H9 (cell line): Measurements from ENCODE around the gene KLHL33. TPM values are rescaled to one million over a fixed set of nuclear protein-coding genes. Genes with fewer than 3 reads are reported as not detected.

ENCODE experiments used
- DNase-seq: peaks from one replicate; pipeline ENCODE4 v3.0.0-alpha.2; 2017
- H2AFZ ChIP-seq: one replicate; pipeline ENCODE4 v1.6.1; 2013; ENCODE audit warnings: mild to moderate bottlenecking, low read length, control low read depth, moderate library complexity
- H2AK5ac ChIP-seq: 2 replicates; pipeline ENCODE4 v1.6.1; 2013; ENCODE audit warnings: low read length, control low read depth, mixed read lengths; ENCODE audit not compliant: insufficient read length
- H2BK120ac ChIP-seq: one replicate; pipeline ENCODE4 v1.6.1; 2013; ENCODE audit warnings: low read depth, mild to moderate bottlenecking, low read length, control low read depth, inconsistent platforms; ENCODE audit not compliant: poor library complexity, severe bottlenecking
- H2BK12ac ChIP-seq: 2 replicates; pipeline ENCODE4 v1.6.1; 2013; ENCODE audit warnings: low read length, control low read depth, mixed read lengths, low read depth; ENCODE audit not compliant: insufficient read length
- H2BK15ac ChIP-seq: 2 replicates; pipeline ENCODE4 v1.6.1; 2013; ENCODE audit warnings: low read depth, low read length, control low read depth
- H2BK20ac ChIP-seq: one replicate; pipeline ENCODE4 v1.6.1; 2013; ENCODE audit warnings: low read depth, mild to moderate bottlenecking, low read length, control low read depth, inconsistent platforms; ENCODE audit not compliant: poor library complexity, severe bottlenecking
- H2BK5ac ChIP-seq: 2 replicates; pipeline ENCODE4 v1.6.1; 2013; ENCODE audit warnings: low read length, control low read depth, mixed read lengths; ENCODE audit not compliant: insufficient read length
- H3K14ac ChIP-seq: 2 replicates; pipeline ENCODE4 v1.6.1; 2013; ENCODE audit warnings: low read length, control low read depth; ENCODE audit not compliant: insufficient read depth
- H3K18ac ChIP-seq: 2 replicates; pipeline ENCODE4 v1.6.1; 2013; ENCODE audit warnings: low read depth, mild to moderate bottlenecking, mixed read lengths, low read length, control low read depth; ENCODE audit not compliant: insufficient read length
- H3K23ac ChIP-seq: 2 replicates; pipeline ENCODE4 v1.6.1; 2013; ENCODE audit warnings: low read length, control low read depth, mixed read lengths, low read depth; ENCODE audit not compliant: insufficient read length
- H3K23me2 ChIP-seq: 2 replicates; pipeline ENCODE4 v1.6.1; 2013; ENCODE audit warnings: low read depth, mild to moderate bottlenecking, mixed read lengths, low read length, control low read depth; ENCODE audit not compliant: insufficient read length, poor library complexity, severe bottlenecking
- H3K27ac ChIP-seq: 2 replicates; pipeline ENCODE4 v1.5.1; 2013; ENCODE audit warnings: low read length, control low read depth, mixed read lengths, low read depth; ENCODE audit not compliant: insufficient read length
- H3K27me3 ChIP-seq: 2 replicates; pipeline ENCODE4 v1.6.1; 2013; ENCODE audit warnings: low read length, control low read depth, inconsistent platforms; ENCODE audit not compliant: insufficient read depth
- H3K4ac ChIP-seq: 2 replicates; pipeline ENCODE4 v1.6.1; 2013; ENCODE audit warnings: low read depth, mild to moderate bottlenecking, control low read depth, inconsistent platforms, low read length, moderate library complexity
- H3K4me1 ChIP-seq: 2 replicates; pipeline ENCODE4 v1.6.1; 2013; ENCODE audit warnings: low read length, control low read depth, inconsistent platforms; ENCODE audit not compliant: insufficient read depth
- H3K4me2 ChIP-seq: 2 replicates; pipeline ENCODE4 v1.6.1; 2013; ENCODE audit warnings: low read length, control low read depth, mixed read lengths; ENCODE audit not compliant: insufficient read length, insufficient read depth
- H3K56ac ChIP-seq: 2 replicates; pipeline ENCODE4 v1.6.1; 2013; ENCODE audit warnings: low read depth, mild to moderate bottlenecking, mixed read lengths, low read length, control low read depth; ENCODE audit not compliant: insufficient read length
- H3K79me1 ChIP-seq: 2 replicates; pipeline ENCODE4 v1.6.1; 2013; ENCODE audit warnings: low read depth, mild to moderate bottlenecking, moderate library complexity, low read length, control low read depth, inconsistent platforms; ENCODE audit not compliant: insufficient read depth, poor library complexity, severe bottlenecking
- H3K79me2 ChIP-seq: 2 replicates; pipeline ENCODE4 v1.6.1; 2013; ENCODE audit warnings: low read length, control low read depth, inconsistent platforms; ENCODE audit not compliant: insufficient read depth
- H3K9ac ChIP-seq: 2 replicates; pipeline ENCODE4 v1.6.1; 2013; ENCODE audit warnings: low read length, control low read depth, mixed read lengths; ENCODE audit not compliant: insufficient read length; ENCODE audit errors: extremely low read depth
- H3K9me3 ChIP-seq: one replicate; pipeline ENCODE4 v1.6.1; 2013; ENCODE audit warnings: low read depth, low read length, inconsistent platforms; ENCODE audit not compliant: control insufficient read depth
- H3T11ph ChIP-seq: one replicate; pipeline ENCODE4 v1.6.1; 2013; ENCODE audit warnings: mild to moderate bottlenecking, low read length, control low read depth, inconsistent platforms
- H4K20me1 ChIP-seq: one replicate; pipeline ENCODE4 v1.6.1; 2013; ENCODE audit not compliant: control insufficient read depth, insufficient read length, insufficient read depth
- H4K5ac ChIP-seq: 2 replicates; pipeline ENCODE4 v1.6.1; 2013; ENCODE audit warnings: low read depth, mild to moderate bottlenecking, mixed read lengths, low read length, control low read depth; ENCODE audit not compliant: insufficient read length
- H4K8ac ChIP-seq: replicated peaks from 2 replicates; pipeline ENCODE4 v1.6.1; 2013; ENCODE audit warnings: low read length, control low read depth, mixed read lengths, low read depth; ENCODE audit not compliant: insufficient read length
- H4K91ac ChIP-seq: 2 replicates; pipeline ENCODE4 v1.6.1; 2013; ENCODE audit warnings: low read depth, mild to moderate bottlenecking, moderate library complexity, mixed read lengths, low read length, control low read depth; ENCODE audit not compliant: insufficient read length
- H3K27ac Mint-ChIP-seq, 3 experiments: 2 replicates in 2 of 3; 3 replicates in 1 of 3; pipeline ENCODE4 v1.8.0; 2020 to 2021; ENCODE audit warnings: mixed read lengths in 3 of 3, mild to moderate bottlenecking in 1 of 3, moderate library complexity in 1 of 3
- H3K27me3 Mint-ChIP-seq: 2 replicates; pipeline ENCODE4 v1.8.0; 2021; ENCODE audit warnings: low read depth, mild to moderate bottlenecking, moderate library complexity, mixed read lengths
- H3K36me3 Mint-ChIP-seq, 3 experiments: 2 replicates in 2 of 3; 3 replicates in 1 of 3; pipeline ENCODE4 v1.8.0; 2020 to 2021; ENCODE audit warnings: low read depth in 3 of 3, mixed read lengths in 3 of 3; ENCODE audit not compliant: insufficient read depth in 1 of 3
- H3K4me1 Mint-ChIP-seq, 2 experiments: 2 replicates each; pipeline ENCODE4 v1.8.0; 2020; ENCODE audit warnings: mixed read lengths in 2 of 2
- H3K4me3 Mint-ChIP-seq, 2 experiments: 2 replicates in 1 of 2; 3 replicates in 1 of 2; pipeline ENCODE4 v1.8.0; 2020 to 2021; ENCODE audit warnings: mild to moderate bottlenecking in 2 of 2, mixed read lengths in 2 of 2, moderate library complexity in 1 of 2
- H3K9me3 Mint-ChIP-seq, 2 experiments: 2 replicates in 1 of 2; 3 replicates in 1 of 2; pipeline ENCODE4 v1.8.0; 2020; ENCODE audit warnings: mild to moderate bottlenecking in 2 of 2, mixed read lengths in 2 of 2, moderate library complexity in 1 of 2
- WGBS: extraction: QIAGEN DNeasy Blood & Tissue Kit; methylation state at CpG from one replicate; pipeline ENCODE4 v1.1.7; 2013; ENCODE audit warnings: missing lambda C conversion rate, low lambda C conversion rate, mixed read lengths; ENCODE audit not compliant: insufficient read length; ENCODE audit errors: extremely low coverage; 5-methylcytosine and 5-hydroxymethylcytosine counted together
- total RNA-seq: library from RNA; stranded (reverse); gene quantifications from 2 replicates; pipeline ENCODE4 v1.2.1, GENCODE V29; 2021
- TF ChIP-seq, protein P1 (sequence below): fragments of 200-600 bp; sonication (generic); conservative IDR thresholded peaks from 3 replicates; pipeline ENCODE4 v1.8.0; 2021; ENCODE audit warnings: antibody characterized with exemption, mild to moderate bottlenecking

KLHL33 gene
- total RNA-seq, 1 experiment from 2014 or later: 0.04 TPM

DNA sequence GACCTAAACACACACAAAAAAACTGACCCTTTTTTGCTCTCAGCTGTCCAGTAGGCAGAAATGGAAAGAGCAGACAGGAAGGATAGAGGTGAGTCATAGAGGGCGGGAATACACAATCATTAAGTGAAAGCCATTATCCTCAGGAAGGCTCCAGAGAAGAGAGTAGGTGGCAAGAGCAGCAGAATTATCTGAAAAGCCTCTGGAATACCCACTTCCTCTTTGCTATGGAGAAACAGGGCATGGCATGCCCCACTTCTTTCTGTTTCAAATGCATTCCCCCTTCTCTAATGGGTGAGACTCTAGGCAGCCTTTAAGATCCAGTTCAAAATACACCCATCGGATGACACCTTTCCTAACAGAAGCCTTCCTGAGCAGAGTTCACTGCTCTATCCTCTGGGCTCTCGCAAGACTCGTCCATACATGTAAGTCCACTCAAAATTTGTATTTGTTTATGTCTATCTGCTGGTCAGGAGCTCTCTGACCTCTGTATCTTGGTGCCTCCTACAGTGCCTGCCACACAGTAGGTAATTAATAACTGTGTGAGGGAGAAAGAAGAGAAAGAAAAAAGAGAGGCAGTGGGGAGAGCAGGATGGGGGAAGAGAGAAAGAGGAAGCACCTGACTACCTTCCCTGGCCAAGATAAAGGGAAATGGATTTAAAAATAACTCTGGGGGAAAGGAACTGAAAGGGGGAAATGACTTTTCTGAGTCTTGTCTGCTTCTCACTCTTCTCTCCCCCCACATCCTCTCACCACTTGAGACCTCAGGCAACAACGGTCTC, 8.5 kb downstream of the KLHL33 start:
- no peak overlapping the region; a peak in 1 of 5 replicates for H3K4me3 Mint-ChIP-seq
- WGBS: no CpG with 5 or more reads among the region's 5 CpGs
- Histone ChIP-seq H2BK5ac (no peak overlapping the region), H2BK15ac (no peak overlapping the region), H3K9me3 (no peaks in the 10 kb centered on the region), H3K27ac (no peak overlapping the region), H3K23me2 (no peaks in the 10 kb centered on the region), H3K56ac (no peak overlapping the region), H4K8ac (no peak overlapping the region), H3K4me2 (no peak overlapping the region), H2BK20ac (no peak overlapping the region), H2BK120ac (no peak overlapping the region), H2AK5ac (no peak overlapping the region), H3K27me3 (no peaks in the 10 kb centered on the region), H2AFZ (peak overlapping the region; percentile 66), H2BK12ac (no peak overlapping the region), H3T11ph (no peak overlapping the region), H4K20me1 (no peaks in the 10 kb centered on the region), H3K18ac (no peak overlapping the region), H3K4ac (no peak overlapping the region), H3K79me2 (no peaks in the 10 kb centered on the region), H4K91ac (no peak overlapping the region), H3K23ac (no peak overlapping the region), H3K14ac (no peak overlapping the region), H3K79me1 (no peaks in the 10 kb centered on the region), H3K9ac (no peak overlapping the region), H3K4me1 (peaks cover 9% of the 10 kb centered on the region; the same call in 1 of the 2 replicates), H4K5ac (no peak overlapping the region)
- no peaks in the 10 kb centered on the region for H3K27me3 Mint-ChIP-seq
- DNase-seq: no peak
- H3K27ac Mint-ChIP-seq: peak overlapping the region; percentile 9 to 33 (median 12); a peak in 4 of 7 replicates
- peaks cover 11 to 12% of the 10 kb centered on the region in 2 experiments for H3K4me1 Mint-ChIP-seq
- H3K36me3 Mint-ChIP-seq: no peaks in the 10 kb centered on the region
- H3K9me3 Mint-ChIP-seq: no peaks in the 10 kb centered on the region
- TF ChIP-seq, protein P1, sequence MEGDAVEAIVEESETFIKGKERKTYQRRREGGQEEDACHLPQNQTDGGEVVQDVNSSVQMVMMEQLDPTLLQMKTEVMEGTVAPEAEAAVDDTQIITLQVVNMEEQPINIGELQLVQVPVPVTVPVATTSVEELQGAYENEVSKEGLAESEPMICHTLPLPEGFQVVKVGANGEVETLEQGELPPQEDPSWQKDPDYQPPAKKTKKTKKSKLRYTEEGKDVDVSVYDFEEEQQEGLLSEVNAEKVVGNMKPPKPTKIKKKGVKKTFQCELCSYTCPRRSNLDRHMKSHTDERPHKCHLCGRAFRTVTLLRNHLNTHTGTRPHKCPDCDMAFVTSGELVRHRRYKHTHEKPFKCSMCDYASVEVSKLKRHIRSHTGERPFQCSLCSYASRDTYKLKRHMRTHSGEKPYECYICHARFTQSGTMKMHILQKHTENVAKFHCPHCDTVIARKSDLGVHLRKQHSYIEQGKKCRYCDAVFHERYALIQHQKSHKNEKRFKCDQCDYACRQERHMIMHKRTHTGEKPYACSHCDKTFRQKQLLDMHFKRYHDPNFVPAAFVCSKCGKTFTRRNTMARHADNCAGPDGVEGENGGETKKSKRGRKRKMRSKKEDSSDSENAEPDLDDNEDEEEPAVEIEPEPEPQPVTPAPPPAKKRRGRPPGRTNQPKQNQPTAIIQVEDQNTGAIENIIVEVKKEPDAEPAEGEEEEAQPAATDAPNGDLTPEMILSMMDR: no peak
